Endometrial microvascular endothelial cells (primary cell): ENCODE measurements around the gene SKI. TPM values are rescaled to one million over a fixed set of nuclear protein-coding genes. Genes with fewer than 3 reads are reported as not detected.

Experiments used
- in situ Hi-C: cut with HindIII; loops from 2 replicates; pipeline ENCODE4 v1.10.0; 2017; ENCODE audit warnings: low sequenced_read_pairs, low pct_unique_long_range_greater_than_20kb; ENCODE audit errors: inconsistent ontology term
- total RNA-seq: library from RNA; depleted of rRNA; stranded (reverse); fragments of >200 nt; gene quantifications from one replicate; pipeline ENCODE4 v1.2.3, GENCODE V29; 2015; ENCODE audit errors: inconsistent ontology term

The SKI gene
- total RNA-seq, 1 donor from 2014 or later, result 26.6 TPM

DNA sequence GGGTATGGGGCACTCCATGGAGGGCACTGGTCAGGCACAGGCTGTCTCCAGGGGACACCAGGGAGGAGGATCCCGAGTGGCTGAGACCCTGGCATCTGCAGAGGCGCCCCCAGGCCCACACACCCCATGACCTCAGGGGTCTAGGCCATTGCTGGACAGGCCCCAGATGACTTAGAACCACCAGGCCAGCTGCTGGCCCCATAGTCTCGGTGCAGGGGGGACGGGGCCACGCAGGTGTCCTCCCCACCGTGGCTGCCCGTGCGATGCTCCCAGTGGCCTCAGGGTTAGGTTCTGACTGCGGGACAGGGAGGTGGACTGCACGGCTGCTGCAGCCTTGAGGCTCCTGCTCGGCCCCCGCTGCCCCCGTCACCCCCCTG lies 119.3 kb downstream of the SKI start:
- in situ Hi-C loops, result no loop called here

DNA sequence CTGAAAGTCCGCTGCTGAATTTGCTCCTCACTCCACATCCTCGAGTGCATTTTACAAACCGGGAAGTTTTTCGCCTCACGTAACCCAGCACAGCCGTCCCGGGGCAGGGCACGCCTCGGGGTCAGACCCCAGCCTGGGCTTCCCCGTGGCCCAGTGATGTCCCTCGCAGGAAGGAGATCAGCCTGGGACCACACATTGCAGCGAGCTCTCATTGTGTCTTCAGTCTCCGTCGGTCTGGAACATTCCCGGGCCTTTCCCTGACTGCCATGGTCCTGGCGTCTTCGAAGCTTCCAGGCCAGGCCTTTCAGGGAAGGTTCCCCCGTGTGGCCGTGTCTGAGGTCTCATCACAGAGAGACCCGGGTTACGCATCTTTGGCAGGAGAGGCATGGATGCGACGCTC lies 119.8 kb downstream of the SKI start:
- in situ Hi-C loops, result no loop called here

DNA sequence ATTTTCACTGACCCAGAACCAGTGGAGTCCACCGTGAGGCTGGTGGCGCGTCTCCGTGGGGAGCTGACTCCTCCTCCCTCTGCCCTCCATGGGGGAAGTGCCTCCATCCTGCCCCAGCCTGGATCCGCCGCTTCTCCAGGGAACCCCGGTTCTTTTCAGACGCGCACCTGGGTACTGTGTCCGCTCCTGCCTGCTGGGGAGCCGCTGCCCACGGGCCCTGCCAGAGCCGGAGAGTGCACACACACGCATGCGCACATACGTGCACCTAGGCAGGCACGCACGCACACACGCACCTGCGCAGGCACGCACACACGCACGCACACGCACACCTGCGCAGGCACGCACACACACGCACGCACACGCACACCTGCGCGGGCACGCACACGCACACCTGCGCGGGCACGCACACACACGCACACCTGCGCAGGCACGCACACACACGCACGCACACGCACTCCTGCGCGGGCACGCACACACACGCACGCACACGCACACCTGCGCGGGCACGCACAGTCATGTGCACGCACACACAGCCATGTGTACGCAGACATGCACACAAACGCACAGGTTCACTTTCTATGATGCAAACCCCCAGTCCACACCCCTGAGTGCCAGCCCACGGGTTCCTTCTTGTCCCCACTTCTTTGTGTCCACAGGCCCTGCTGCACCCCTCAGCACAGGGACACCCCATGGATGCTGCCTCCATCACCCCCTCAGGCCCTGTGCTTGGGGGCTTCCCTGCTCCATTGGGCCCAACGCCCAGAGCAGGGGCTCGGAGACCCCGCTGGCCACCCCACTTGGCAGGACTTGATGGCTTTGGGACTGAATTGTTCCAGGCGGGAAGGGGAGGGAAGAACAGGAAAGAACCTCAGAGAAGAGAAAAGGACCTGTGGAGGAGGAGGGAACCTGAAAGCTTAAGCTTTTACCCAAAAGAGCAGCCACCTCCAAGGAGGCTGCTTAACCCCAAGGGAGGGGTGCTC lies 120.5 kb downstream of the SKI start:
- in situ Hi-C loops, result no loop called here

DNA sequence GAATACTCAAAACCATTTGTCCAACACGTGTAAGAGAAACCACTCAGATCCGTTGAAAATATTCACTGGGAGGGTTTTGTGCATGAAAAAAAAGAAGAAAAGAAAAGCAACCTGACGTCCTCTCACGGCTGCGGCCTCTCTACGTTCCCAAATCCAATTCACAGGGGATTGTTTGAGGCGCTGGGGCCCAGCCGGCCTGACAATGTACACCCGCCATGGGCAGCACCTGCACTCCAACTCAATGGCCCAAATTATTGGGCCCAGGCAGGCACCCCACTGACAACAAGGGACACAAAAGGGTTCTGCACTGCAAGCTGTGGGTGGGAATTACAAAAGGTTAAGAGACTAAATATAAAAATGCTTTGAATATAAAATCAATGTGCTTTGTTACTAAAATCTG lies 121.7 kb downstream of the SKI start:
- in situ Hi-C loops, result no loop called here

DNA sequence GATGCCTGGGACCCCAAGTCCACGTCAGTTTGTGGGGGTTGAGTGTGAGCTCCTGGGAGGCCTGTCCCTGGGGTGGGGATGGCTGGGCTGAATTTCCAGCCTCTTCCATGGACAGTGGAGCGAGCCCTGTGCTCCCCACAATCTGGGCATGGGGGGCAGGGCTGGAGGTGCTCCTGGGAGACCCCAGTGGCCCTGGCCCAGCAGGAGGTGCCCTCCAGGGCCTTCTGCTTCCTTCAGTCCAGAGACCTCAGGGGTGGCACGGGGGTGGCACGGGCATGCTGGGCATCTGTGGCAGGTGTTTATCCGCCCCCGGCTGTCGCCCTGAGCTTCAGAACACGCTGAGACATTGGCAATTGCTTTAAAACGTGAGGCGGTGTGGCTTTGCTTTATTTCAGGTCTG lies 122.4 kb downstream of the SKI start:
- in situ Hi-C loops, result no loop called here

DNA sequence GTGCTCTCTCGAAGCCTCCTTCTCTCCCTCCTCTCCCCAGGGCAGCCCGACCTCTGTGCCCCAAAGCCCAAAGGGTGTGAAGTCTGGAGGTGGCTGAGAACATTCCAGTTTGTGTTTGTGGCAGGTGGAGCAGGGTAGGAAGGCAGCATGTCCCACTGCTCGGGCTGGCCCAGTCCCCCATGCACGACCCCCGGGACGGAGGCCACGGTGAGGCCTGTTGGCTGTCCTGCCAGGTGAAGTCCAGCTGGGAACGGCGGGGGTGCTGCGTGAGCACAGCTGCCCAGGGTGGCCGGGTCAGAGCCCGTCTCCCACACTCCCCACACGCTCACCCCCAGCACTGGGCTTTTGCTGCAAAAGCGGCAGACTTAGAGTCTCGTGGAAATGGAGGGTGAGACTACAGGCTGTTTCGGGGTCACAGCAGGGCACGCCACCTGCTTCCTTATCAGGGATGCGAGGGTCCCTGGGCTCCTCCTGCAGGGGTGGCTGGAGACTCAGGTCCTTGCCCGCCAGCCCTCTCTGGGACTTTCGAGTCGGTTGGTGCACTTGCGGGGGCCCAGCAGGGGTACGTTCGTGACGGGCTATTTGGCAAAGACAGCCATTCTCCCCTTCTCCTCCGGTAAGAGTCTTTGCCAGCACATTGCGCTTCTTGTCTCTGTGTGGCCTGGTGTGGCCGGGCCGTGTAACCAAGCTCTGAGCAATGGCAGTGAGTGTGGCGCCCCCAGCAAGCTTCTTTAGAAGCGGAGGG lies 123.0 kb downstream of the SKI start:
- in situ Hi-C loops, result no loop called here

DNA sequence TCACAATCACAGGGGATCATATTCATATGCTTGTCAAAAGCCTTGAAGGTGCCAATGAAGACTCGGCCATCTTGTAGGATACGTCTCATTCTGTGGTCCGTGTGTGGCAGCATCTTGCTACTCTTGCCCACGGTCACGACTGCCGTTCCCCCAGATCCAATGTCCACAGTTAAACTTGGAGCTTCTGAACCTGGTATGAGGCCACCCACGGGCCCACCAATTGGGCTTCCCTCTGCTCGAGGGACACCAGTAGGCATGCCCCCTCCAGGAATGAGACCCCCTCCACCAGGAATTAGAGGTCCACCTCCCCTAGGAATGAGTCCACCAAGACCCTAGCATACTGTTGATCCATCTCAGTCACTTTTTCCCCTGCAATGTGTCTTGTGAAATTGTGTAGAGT lies 123.6 kb downstream of the SKI start:
- in situ Hi-C loops, result no loop called here

DNA sequence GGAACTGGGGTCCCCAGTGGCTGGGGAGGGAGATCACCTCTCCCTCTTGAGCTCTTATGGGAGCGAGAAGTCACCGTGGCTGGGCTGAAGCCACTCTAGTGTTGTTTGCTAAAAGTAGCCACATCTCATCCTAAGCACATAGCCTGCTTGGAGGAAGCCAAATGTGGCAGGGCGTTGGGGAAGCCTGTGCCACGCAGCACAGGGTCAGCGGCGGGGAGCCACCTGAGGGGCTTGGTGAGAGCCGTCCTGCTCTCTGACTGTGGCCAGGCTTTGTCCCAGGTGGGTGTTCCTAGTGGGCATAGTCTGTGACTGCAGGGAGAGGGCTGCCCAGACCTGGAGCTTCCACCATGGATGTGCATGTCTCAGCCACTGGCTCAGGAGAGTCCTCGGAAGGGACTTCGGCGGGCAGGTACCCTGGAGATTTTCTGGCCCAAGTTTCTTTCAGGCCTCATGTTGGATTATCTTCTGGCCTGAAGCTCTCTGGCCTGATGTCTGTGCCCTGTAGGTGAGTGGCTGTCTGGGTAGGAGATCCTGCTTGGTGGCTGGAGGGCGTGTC lies 124.3 kb downstream of the SKI start:
- in situ Hi-C loops, result no loop called here

DNA sequence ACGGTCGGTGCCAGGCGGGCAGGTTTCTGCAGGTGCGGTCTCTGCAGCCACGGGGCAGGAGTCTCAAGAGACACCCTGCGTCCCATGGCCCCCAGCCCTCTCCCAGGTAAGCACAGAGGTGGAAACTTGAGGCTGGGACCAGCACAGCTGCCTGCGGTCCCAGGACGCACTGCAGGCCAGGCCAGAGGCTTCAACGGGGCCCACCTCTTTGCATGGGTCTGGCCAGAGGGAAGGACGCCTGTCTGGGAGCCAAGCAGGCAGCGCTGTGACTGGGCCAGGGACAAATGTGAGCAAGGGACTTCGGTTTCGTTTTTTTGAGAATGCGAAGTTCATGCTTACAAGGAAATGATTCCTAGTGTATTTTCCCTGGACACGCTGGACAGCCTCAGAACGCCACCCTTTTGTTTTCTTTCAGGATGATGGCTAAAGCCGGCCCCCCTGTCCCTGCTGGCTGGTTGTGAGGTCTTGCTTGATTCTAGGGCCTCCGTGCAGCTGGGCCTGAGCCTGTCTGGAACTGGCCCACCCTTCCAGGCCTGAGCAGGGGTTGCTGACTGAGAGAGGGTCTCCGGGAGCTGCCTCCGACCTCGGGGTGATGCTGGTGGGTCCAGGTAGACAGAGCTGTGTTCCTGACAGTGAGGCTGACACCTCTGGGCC lies 124.9 kb downstream of the SKI start:
- in situ Hi-C loops, result no loop called here

DNA sequence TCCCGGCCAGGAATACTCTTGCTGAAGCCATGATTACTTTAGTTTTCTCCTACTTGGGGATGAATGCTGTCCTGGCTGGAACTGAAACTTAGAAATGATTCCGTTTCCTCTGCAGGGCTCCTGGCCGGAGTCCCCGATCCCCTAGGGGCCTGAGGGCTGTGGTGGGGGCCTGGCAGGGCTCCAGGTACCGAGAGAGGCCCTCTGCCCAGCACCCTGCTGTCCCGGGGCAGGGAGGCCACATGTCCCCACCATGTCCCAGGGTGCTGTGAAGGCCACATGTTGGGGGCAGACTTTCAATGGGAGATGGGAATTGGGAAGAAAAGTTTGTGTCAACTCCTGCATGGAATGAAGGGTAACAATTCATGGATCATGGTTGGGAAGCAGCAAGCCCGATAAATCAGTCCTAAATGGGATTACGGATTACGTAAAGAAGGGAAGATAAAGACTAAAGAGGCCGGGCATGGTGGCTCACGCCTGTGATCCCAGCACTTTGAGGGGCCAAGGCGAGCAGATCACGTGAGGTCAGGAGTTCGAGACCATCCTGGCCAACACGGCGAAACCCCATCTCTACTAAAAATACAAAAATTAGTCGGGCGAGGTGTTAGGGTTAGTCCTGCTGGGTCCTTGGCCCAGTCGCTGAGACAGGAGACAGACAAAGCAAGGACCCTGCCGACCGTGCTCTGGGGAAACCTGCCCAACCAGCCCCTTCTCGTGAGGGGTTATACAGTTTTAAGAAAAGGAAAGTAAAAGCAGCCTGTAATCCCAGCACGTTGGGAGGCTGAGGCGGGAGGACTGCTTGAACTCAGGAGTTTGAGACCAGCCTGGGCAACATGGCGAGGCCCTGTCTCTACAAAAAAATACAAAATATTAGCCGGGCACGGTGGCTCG lies 125.7 kb downstream of the SKI start:
- in situ Hi-C loops, result no loop called here

DNA sequence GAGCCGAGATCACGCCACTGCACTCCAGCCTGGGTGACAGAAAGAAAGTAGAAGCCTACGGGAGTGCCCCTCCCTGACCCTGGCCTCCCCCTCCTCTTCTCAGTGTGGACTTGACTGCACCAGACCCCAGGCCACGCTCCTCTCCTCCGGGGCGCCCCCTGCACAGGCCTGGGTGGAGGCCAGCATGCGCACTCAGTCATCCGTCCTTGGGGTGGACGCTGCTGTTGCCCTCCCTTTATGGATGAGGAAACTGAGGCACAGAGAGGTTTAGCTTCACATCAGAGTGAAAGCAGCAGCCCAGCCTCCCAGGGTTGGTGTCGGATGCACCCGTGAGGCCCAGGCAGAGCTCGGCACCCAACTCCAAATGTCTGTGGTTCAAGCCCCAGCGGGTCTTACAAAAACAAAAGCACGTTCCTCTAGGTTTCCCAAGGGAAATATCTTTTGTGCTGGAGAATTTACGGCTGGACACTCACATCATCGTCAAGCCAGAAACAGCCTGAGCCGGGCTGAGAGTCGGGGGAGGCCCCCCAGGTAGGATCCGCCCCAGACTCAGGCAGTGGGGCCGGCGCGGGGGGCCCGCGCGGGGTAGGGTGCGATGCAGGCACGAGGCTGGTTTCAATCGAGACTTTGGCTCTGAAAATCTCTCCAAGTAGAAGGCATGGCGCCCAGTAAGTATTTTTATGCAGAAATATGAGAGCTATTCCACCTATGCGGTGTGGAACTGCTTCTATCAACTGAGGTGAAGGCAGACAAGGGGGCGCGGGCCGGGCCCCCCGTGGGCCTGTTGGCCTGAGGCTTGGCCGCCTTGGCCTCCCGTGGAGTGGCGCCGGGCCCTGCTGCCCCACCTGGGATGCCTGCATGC lies 126.6 kb downstream of the SKI start:
- in situ Hi-C loops, result no loop called here

DNA sequence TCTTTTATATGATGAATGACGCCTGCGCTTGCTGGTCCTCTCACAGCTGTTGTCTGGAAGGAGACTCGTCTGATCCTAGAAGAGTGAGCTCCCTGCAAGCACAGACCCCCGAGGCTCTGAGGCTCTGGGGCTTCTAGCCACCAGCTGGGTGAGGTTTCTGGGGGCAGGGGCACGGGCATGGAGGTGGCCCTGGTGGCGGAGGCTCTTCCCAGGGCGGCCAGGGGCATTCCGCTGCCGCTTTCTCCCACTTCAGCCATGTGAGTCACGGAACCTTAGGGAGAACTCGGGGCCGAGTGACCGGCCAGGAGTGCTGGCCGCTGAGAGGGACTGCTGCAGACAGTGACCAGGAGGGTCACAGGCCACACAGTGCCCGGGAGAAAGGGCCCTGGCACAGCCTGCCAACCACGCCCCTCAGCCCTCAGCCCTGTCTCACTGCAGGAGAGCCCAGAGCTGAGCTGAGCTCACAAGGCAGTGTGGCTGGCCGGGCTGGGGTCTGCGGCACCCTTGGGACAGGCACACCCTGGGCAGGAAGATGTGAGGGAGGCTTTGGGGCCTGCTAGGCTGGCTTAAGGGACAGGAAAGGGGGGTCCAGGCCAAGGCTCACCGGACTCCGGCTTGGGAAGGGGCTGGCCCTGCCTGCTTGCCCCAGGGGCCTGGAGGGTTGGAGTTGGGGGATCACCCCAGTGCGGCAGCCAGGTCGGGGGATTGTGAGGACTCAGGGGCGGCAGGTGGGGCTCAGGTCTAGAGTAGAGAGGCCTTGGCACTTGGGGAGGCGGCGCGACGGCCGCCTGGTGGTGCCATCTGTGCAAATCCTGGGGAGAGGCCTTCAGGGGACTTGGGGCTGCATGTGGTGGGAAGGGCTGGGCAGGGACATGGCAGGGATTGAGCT lies 127.5 kb downstream of the SKI start:
- in situ Hi-C loops, result no loop called here

DNA sequence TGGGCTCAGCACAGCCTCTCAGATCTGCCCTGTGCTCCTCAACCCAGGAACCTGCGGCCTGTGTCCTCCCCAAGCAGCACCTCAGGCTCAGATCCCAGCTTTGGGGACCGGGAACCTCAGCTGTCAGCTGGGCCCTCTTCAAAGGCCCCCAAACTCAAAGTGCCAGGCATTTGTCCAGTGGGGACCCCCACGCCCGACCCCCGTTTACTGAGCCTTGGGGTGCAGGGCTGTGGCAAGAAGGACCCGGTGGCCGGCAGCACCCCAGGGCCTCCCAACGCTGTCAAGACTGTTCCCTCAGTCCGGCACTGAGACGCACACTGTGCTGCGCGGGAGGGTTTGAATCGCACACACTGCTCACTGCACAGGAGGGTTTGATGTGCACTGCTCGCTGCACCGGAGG lies 128.3 kb downstream of the SKI start:
- in situ Hi-C loops, result no loop called here

DNA sequence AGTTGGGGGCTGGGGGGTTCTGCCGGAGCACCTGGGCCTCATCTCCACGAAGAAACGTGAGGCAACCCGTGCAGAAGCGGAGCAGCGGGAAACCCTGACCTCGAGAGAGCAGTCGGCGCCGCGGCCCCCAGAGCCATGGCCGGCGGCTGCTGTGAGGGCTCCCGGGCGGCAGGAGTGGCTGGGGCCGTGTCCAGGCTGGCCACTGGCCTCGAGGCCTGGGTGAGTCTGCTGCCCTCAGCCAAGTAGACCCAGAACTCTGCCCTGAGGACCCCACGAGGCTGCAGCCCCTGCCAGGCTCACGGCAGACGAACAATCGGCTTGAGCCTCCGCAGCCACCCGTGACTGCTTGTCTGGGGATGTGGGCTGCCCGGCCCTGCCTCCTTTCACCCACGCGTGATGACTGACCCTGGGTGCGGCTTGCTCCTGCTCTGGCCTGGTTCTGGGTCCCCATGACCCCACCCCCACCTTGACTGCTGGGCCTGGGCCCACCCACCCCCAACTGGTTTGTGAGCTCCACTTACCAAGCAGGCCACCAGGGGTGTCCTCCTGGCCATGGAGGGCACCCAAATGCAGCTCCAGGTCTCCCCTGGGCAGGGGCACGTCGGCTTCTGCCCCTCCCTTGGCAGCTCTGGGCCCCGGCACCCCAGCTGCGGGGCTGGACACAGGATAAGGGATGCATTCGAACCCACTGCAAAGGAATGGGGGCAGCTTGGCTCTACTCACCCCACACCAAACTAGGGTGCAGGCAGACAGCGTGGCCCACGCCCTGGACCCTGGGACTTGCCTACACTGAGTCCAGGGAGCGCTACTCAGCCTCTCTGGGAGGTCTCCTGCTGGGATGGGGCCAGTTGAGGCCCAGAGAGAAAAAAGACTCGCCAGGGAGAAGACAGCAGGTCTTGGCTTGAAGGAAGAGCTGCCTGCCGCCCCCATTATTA lies 129.1 kb downstream of the SKI start:
- in situ Hi-C loops, result no loop called here

DNA sequence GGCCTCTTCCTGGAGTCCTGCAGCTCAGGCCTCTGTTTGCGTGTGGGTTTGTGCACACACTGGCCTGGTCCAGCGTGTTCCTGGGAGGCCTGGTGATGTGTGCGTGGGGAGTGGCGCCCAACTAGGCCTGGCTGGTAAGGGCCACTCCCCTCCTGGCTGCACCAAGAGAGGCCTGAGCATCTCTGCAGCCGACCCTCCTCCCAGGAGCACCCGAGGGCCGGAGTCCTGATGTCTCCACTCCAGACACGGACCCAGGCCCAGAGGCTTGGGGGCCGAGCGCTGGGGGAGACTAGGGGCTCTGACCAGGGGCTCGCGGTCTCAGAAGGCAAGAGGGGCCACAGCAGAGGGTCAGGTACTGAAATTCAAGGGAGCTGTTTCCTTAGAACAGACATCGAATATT lies 130.0 kb downstream of the SKI start:
- in situ Hi-C loops, result no loop called here
